HG03159 (cell line): ENCODE data around the gene MCUB.
"Not testable (repeated sequence)": the region's sequence is repeated elsewhere in the genome, so short reads cannot be mapped to it uniquely, and the experiment has no call there.

Source experiments
- ATAC-seq: cut with Tn5 transposase; IDR thresholded peaks from one replicate; pipeline ENCODE4 v1.9.1; 2021; ENCODE audit warnings: mild to moderate bottlenecking, moderate library complexity; ENCODE audit not compliant: unreplicated experiment

MCUB gene

GRCh38 chr4:109576462-109576861 lies 16.4 kb downstream of the MCUB start:
- ATAC-seq = no peak

- no peak for ATAC-seq
Observed at GRCh38 chr4:109578846-109579245, 18.8 kb downstream of the MCUB start.

GRCh38 chr4:109579997-109580396 lies 20.0 kb downstream of the MCUB start:
- ATAC-seq = not testable (repeated sequence)

- ATAC-seq = peak; percentile 96
Observed at GRCh38 chr4:109588176-109588575, 28.1 kb downstream of the MCUB start.

GRCh38 chr4:109589119-109589518 lies 29.1 kb downstream of the MCUB start:
- no peak for ATAC-seq

GRCh38 chr4:109589605-109590004 lies 29.6 kb downstream of the MCUB start:
- no peak for ATAC-seq

GRCh38 chr4:109590905-109591304 lies 30.9 kb downstream of the MCUB start:
- ATAC-seq = no peak

GRCh38 chr4:109592367-109592766 lies 32.3 kb downstream of the MCUB start:
- ATAC-seq = peak; percentile 48

- ATAC-seq = not testable (repeated sequence)
Observed at GRCh38 chr4:109595123-109595522, 35.1 kb downstream of the MCUB start.

- ATAC-seq = not testable (repeated sequence)
Observed at GRCh38 chr4:109596420-109597085, 36.5 kb downstream of the MCUB start.

GRCh38 chr4:109599046-109599652 lies 39.1 kb downstream of the MCUB start:
- ATAC-seq = no peak

GRCh38 chr4:109600431-109600830 lies 40.4 kb downstream of the MCUB start:
- ATAC-seq = no peak

GRCh38 chr4:109601336-109601735 lies 41.3 kb downstream of the MCUB start:
- no peak for ATAC-seq

- ATAC-seq = no peak
Observed at GRCh38 chr4:109607976-109608375, 47.9 kb downstream of the MCUB start.

GRCh38 chr4:109608879-109609278 lies 48.8 kb downstream of the MCUB start:
- ATAC-seq = no peak

- ATAC-seq = no peak
Observed at GRCh38 chr4:109609431-109609830, 49.4 kb downstream of the MCUB start.

- no peak for ATAC-seq
Observed at GRCh38 chr4:109610489-109610888, 50.4 kb downstream of the MCUB start.

- no peak for ATAC-seq
Observed at GRCh38 chr4:109611045-109611646, 51.1 kb downstream of the MCUB start.

GRCh38 chr4:109614015-109614414 lies 54.0 kb downstream of the MCUB start:
- no peak for ATAC-seq

- no peak for ATAC-seq
Observed at GRCh38 chr4:109614466-109614865, 54.4 kb downstream of the MCUB start.

GRCh38 chr4:109615742-109616141 lies 55.7 kb downstream of the MCUB start:
- no peak for ATAC-seq

GRCh38 chr4:109616243-109616642 lies 56.2 kb downstream of the MCUB start:
- ATAC-seq = no peak
